Hematopoietic multipotent progenitor cell treated with erythropoietin and hydrocortisone succinate and interleukin-3 and kit ligand, for 6 days (in vitro differentiated cells): ENCODE data around the gene MTHFD2L.

Experiments used
- DNase-seq: peaks from one replicate; pipeline ENCODE4 v3.0.0-alpha.2; 2015

MTHFD2L gene

GRCh38 chr4:74311696-74312313, 153.9 kb downstream of the MTHFD2L start:
- peak; percentile 92 for DNase-seq

GRCh38 chr4:74314329-74314728, 156.4 kb downstream of the MTHFD2L start:
- no peak for DNase-seq

GRCh38 chr4:74314944-74315343, 157.0 kb downstream of the MTHFD2L start:
- DNase-seq, result no peak

- DNase-seq, result peak; percentile 65
Measured at GRCh38 chr4:74315376-74315775, 157.5 kb downstream of the MTHFD2L start.

- peak; percentile 43 for DNase-seq
Measured at GRCh38 chr4:74316397-74316796, 158.5 kb downstream of the MTHFD2L start.

- no peak for DNase-seq
Measured at GRCh38 chr4:74317616-74318246, 159.8 kb downstream of the MTHFD2L start.

GRCh38 chr4:74318276-74318675, 160.4 kb downstream of the MTHFD2L start:
- no peak for DNase-seq

- no peak for DNase-seq
Measured at GRCh38 chr4:74319470-74319869, 161.6 kb downstream of the MTHFD2L start.

GRCh38 chr4:74320559-74321118, 162.7 kb downstream of the MTHFD2L start:
- peak; percentile 93 for DNase-seq

- peak; percentile 76 for DNase-seq
Measured at GRCh38 chr4:74322301-74322700, 164.4 kb downstream of the MTHFD2L start.

GRCh38 chr4:74323663-74324062, 165.7 kb downstream of the MTHFD2L start:
- peak; percentile 56 for DNase-seq

GRCh38 chr4:74324262-74324661, 166.3 kb downstream of the MTHFD2L start:
- no peak for DNase-seq

- DNase-seq, result no peak
Measured at GRCh38 chr4:74325886-74326285, 168.0 kb downstream of the MTHFD2L start.

GRCh38 chr4:74327762-74328161, 169.8 kb downstream of the MTHFD2L start:
- DNase-seq, result no peak

GRCh38 chr4:74328501-74328900, 170.6 kb downstream of the MTHFD2L start:
- DNase-seq, result no peak

- peak; percentile 56 for DNase-seq
Measured at GRCh38 chr4:74329307-74329706, 171.4 kb downstream of the MTHFD2L start.

GRCh38 chr4:74330295-74330750, 172.4 kb downstream of the MTHFD2L start:
- DNase-seq, result peak; percentile 94

- peak; percentile 56 for DNase-seq
Measured at GRCh38 chr4:74331252-74331651, 173.3 kb downstream of the MTHFD2L start.

GRCh38 chr4:74331944-74332343, 174.0 kb downstream of the MTHFD2L start:
- no peak for DNase-seq

- DNase-seq, result no peak
Measured at GRCh38 chr4:74334636-74335035, 176.7 kb downstream of the MTHFD2L start.

GRCh38 chr4:74335341-74336021, 177.6 kb downstream of the MTHFD2L start:
- DNase-seq, result peak; percentile 75

GRCh38 chr4:74338792-74339333, 180.9 kb downstream of the MTHFD2L start:
- DNase-seq, result peak; percentile 75

GRCh38 chr4:74339501-74339900, 181.6 kb downstream of the MTHFD2L start:
- no peak for DNase-seq
